ENCODE data around the gene RNF25.

The RNF25 gene

DNA sequence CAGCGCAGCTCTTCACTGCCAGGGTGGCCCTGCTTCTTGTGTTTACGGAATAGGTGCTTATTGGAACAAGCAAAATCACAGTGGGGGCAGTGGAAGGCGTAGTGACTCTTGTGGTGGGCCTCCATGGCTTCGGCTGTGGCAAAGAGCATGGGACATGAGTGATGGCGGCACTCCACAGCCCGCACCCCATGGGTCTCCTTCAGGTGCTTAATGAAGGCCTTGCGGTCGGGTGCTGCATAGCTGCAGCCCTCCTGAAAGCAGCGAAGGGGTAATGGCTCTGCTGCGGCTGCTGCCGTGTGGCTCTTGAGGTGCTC is 23.1 kb downstream of the RNF25 start:
- TF ChIP-seq, protein P1, sequence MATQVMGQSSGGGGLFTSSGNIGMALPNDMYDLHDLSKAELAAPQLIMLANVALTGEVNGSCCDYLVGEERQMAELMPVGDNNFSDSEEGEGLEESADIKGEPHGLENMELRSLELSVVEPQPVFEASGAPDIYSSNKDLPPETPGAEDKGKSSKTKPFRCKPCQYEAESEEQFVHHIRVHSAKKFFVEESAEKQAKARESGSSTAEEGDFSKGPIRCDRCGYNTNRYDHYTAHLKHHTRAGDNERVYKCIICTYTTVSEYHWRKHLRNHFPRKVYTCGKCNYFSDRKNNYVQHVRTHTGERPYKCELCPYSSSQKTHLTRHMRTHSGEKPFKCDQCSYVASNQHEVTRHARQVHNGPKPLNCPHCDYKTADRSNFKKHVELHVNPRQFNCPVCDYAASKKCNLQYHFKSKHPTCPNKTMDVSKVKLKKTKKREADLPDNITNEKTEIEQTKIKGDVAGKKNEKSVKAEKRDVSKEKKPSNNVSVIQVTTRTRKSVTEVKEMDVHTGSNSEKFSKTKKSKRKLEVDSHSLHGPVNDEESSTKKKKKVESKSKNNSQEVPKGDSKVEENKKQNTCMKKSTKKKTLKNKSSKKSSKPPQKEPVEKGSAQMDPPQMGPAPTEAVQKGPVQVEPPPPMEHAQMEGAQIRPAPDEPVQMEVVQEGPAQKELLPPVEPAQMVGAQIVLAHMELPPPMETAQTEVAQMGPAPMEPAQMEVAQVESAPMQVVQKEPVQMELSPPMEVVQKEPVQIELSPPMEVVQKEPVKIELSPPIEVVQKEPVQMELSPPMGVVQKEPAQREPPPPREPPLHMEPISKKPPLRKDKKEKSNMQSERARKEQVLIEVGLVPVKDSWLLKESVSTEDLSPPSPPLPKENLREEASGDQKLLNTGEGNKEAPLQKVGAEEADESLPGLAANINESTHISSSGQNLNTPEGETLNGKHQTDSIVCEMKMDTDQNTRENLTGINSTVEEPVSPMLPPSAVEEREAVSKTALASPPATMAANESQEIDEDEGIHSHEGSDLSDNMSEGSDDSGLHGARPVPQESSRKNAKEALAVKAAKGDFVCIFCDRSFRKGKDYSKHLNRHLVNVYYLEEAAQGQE (IDR thresholded peaks at IDR 0.05; ENCODE audit: insufficient read depth in 1 of 2, low read depth in 2 of 2, low read length in 2 of 2): no peak
- no peak for TF ChIP-seq SIN3A (IDR thresholded peaks at IDR 0.05; ENCODE audit: borderline replicate concordance, insufficient read depth, low read length)
- TF ChIP-seq TAF1 (IDR thresholded peaks at IDR 0.05; ENCODE audit: borderline replicate concordance, insufficient read depth, low read length): no peak
- no peak for TF ChIP-seq FOXP2 (optimal IDR thresholded peaks at IDR 0.05; ENCODE audit: borderline replicate concordance, extremely low read depth, extremely low read length, insufficient read depth)
- TF ChIP-seq POLR2AphosphoS5 (IDR thresholded peaks at IDR 0.05; ENCODE audit: low read depth, low read length): no peak

DNA sequence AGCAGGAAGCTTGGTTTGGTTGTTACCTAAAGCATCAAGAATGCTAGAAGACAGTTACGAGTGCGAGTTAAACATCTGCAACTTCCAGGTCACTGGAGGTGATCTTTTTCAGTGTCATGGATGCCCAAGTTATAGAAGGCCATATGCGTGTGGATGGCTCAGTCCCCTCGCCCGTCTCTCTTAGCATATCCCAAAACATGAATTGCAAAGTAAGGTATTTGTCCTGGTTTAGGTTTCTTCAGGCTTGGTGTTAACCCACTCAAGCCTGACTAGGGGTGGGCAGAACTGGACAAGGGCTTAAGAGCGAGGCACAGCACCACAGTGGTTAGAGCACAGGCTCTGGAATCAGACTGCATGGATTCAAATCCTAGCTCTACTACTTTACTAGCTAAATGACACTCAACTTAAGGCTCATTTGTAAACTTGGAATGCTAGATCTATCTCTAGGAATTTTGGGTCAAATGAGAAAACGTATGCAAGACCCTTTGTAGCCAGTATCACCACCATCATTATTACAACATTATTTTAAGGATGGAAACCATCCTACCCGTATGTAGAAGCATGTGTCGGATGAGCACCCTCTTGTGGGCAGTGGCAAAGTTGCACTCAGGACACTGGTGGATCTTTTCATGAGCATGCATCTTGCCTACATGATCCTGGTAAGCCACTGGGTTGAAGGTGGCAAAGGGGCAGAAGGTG is 23.6 kb downstream of the RNF25 start:
- TF ChIP-seq FOXP2 (optimal IDR thresholded peaks at IDR 0.05; ENCODE audit: borderline replicate concordance, extremely low read depth, extremely low read length, insufficient read depth) (no peak), SIN3A (IDR thresholded peaks at IDR 0.05; ENCODE audit: borderline replicate concordance, insufficient read depth, low read length) (no peak), TAF1 (IDR thresholded peaks at IDR 0.05; ENCODE audit: borderline replicate concordance, insufficient read depth, low read length) (no peak), POLR2AphosphoS5 (IDR thresholded peaks at IDR 0.05; ENCODE audit: low read depth, low read length) (no peak)
- TF ChIP-seq, protein P1 (IDR thresholded peaks at IDR 0.05; ENCODE audit: insufficient read depth in 1 of 2, low read depth in 2 of 2, low read length in 2 of 2): no peak

- TF ChIP-seq, protein P1 (IDR thresholded peaks at IDR 0.05; ENCODE audit: insufficient read depth in 1 of 2, low read depth in 2 of 2, low read length in 2 of 2): no peak
- TF ChIP-seq SIN3A (IDR thresholded peaks at IDR 0.05; ENCODE audit: borderline replicate concordance, insufficient read depth, low read length): no peak
- no peak for TF ChIP-seq POLR2AphosphoS5 (IDR thresholded peaks at IDR 0.05; ENCODE audit: low read depth, low read length)
- TF ChIP-seq TAF1 (IDR thresholded peaks at IDR 0.05; ENCODE audit: borderline replicate concordance, insufficient read depth, low read length): no peak
- no peak for TF ChIP-seq FOXP2 (optimal IDR thresholded peaks at IDR 0.05; ENCODE audit: borderline replicate concordance, extremely low read depth, extremely low read length, insufficient read depth)
These were observed 26.7 kb downstream of the RNF25 start for GRCh38 chr2:218645126-218645525.

GRCh38 chr2:218644721-218645120 is 27.1 kb downstream of the RNF25 start:
- TF ChIP-seq SIN3A (IDR thresholded peaks at IDR 0.05; ENCODE audit: borderline replicate concordance, insufficient read depth, low read length): no peak
- TF ChIP-seq, protein P1 (IDR thresholded peaks at IDR 0.05; ENCODE audit: insufficient read depth in 1 of 2, low read depth in 2 of 2, low read length in 2 of 2): no peak
- TF ChIP-seq FOXP2 (optimal IDR thresholded peaks at IDR 0.05; ENCODE audit: borderline replicate concordance, extremely low read depth, extremely low read length, insufficient read depth): no peak
- no peak for TF ChIP-seq TAF1 (IDR thresholded peaks at IDR 0.05; ENCODE audit: borderline replicate concordance, insufficient read depth, low read length)
- TF ChIP-seq POLR2AphosphoS5 (IDR thresholded peaks at IDR 0.05; ENCODE audit: low read depth, low read length): no peak
